Activated CD4-positive, CD25-positive, alpha-beta regulatory T cell treated with anti-CD3 and anti-CD28 coated beads, Interleukin-2, amount 50 U/mL, for 24 hours (primary cell): ENCODE data around the gene TENT4B.

Experiments used
- ATAC-seq, 2 donors: fragments of 150-1000 bp; cut with Tn5 transposase; one replicate each; pipeline ENCODE4 v1.10.0; 2021; ENCODE audit warnings: mild to moderate bottlenecking in 1 of 2, moderate library complexity in 1 of 2

Gene TENT4B

GRCh38 chr16:50260206-50261159 is 107.4 kb downstream of the TENT4B start:
- ATAC-seq = no peak

- ATAC-seq = no peak
These were observed 108.1 kb downstream of the TENT4B start for GRCh38 chr16:50261160-50261706.

- no peak for ATAC-seq
These were observed 108.7 kb downstream of the TENT4B start for GRCh38 chr16:50261707-50262235.

GRCh38 chr16:50263060-50263909 is 110.2 kb downstream of the TENT4B start:
- ATAC-seq = no peak

- ATAC-seq = peak; percentile 59 to 61
These were observed 111.1 kb downstream of the TENT4B start for GRCh38 chr16:50263940-50264929.

- no peak for ATAC-seq
These were observed 112.2 kb downstream of the TENT4B start for GRCh38 chr16:50265260-50265659.

- ATAC-seq = no peak
These were observed 112.7 kb downstream of the TENT4B start for GRCh38 chr16:50265716-50266336.

- ATAC-seq = peak; percentile 85 to 88
These were observed 113.4 kb downstream of the TENT4B start, which contains the start of gene ADCY7 for GRCh38 chr16:50266337-50267091. ADCY7 (plus strand) TSS chr16:50266551; CDS start chr16:50288180, 21,629 bp downstream.

- ATAC-seq = no peak
These were observed 114.1 kb downstream of the TENT4B start for GRCh38 chr16:50267151-50267631.

- no peak for ATAC-seq
These were observed 114.5 kb downstream of the TENT4B start for GRCh38 chr16:50267651-50268050.

- ATAC-seq = no peak
These were observed 115.2 kb downstream of the TENT4B start for GRCh38 chr16:50268352-50268751.

- ATAC-seq = no peak
These were observed 116.1 kb downstream of the TENT4B start for GRCh38 chr16:50269061-50269705.

- no peak for ATAC-seq
These were observed 116.8 kb downstream of the TENT4B start for GRCh38 chr16:50269769-50270509.

- no peak for ATAC-seq
These were observed 117.5 kb downstream of the TENT4B start for GRCh38 chr16:50270510-50271147.

GRCh38 chr16:50271148-50272041 is 118.3 kb downstream of the TENT4B start:
- no peak for ATAC-seq

- no peak for ATAC-seq
These were observed 119.0 kb downstream of the TENT4B start for GRCh38 chr16:50272111-50272571.
